Parathyroid adenoma (tissue), 2 donors: ENCODE measurements around the gene ETF1.

Experiments used
- H2AFZ ChIP-seq: fragments of 300-600 bp; sonication (generic); one replicate; pipeline ENCODE4 v1.7.0; 2017; ENCODE audit warnings: antibody characterized with exemption, mild to moderate bottlenecking
- H3K27ac ChIP-seq: fragments of 300-600 bp; sonication (generic); one replicate; pipeline ENCODE4 v1.7.0; 2017
- H3K27me3 ChIP-seq: fragments of 300-600 bp; sonication (generic); one replicate; pipeline ENCODE4 v1.7.0; 2017; ENCODE audit warnings: low read length; ENCODE audit not compliant: control insufficient read depth, insufficient read depth
- H3K36me3 ChIP-seq: fragments of 300-600 bp; sonication (generic); one replicate; pipeline ENCODE4 v1.7.0; 2017; ENCODE audit warnings: low read length; ENCODE audit not compliant: control insufficient read depth, insufficient read depth
- H3K4me1 ChIP-seq: fragments of 300-600 bp; sonication (generic); one replicate; pipeline ENCODE4 v1.7.0; 2017; ENCODE audit warnings: control low read depth
- H3K4me2 ChIP-seq: fragments of 300-600 bp; sonication (generic); one replicate; pipeline ENCODE4 v1.7.0; 2017; ENCODE audit warnings: low read length
- H3K4me3 ChIP-seq: fragments of 300-600 bp; sonication (generic); one replicate; pipeline ENCODE4 v1.7.0; 2017; ENCODE audit warnings: low read depth, low read length
- H3K79me2 ChIP-seq: fragments of 300-600 bp; sonication (generic); one replicate; pipeline ENCODE4 v1.7.0; 2017; ENCODE audit warnings: control low read depth
- H3K9ac ChIP-seq: fragments of 300-600 bp; sonication (generic); one replicate; pipeline ENCODE4 v1.7.0; 2017; ENCODE audit warnings: mild to moderate bottlenecking
- H3K9me3 ChIP-seq: fragments of 300-600 bp; sonication (generic); one replicate; pipeline ENCODE4 v1.7.0; 2017; ENCODE audit warnings: low read length; ENCODE audit not compliant: control insufficient read depth
- CTCF ChIP-seq: fragments of 300-600 bp; sonication (generic); IDR thresholded peaks from one replicate; pipeline ENCODE4 v1.7.0; 2017; ENCODE audit warnings: antibody characterized with exemption, mild to moderate bottlenecking
- donor health status: primary hyperparathyroidism.

Gene ETF1

GRCh38 chr5:138458384-138458783 is 84.7 kb downstream of the ETF1 start:
- Histone ChIP-seq H3K36me3 (no peaks in the 10 kb centered on the region), H3K79me2 (no peaks in the 10 kb centered on the region), H3K9me3 (no peaks in the 10 kb centered on the region), H2AFZ (no peak overlapping the region), H3K27me3 (no peaks in the 10 kb centered on the region), H3K27ac (no peak overlapping the region), H3K4me3 (no peak overlapping the region), H3K9ac (no peak overlapping the region), H3K4me1 (peaks cover 3% of the 10 kb centered on the region), H3K4me2 (no peak overlapping the region)
- no peak for TF ChIP-seq CTCF

GRCh38 chr5:138457531-138458275 is 85.3 kb downstream of the ETF1 start:
- Histone ChIP-seq H3K27me3 (no peaks in the 10 kb centered on the region), H3K9me3 (no peaks in the 10 kb centered on the region), H3K27ac (no peak overlapping the region), H3K4me3 (no peak overlapping the region), H3K4me1 (no peaks in the 10 kb centered on the region), H3K4me2 (no peak overlapping the region), H2AFZ (no peak overlapping the region), H3K9ac (no peak overlapping the region), H3K79me2 (no peaks in the 10 kb centered on the region), H3K36me3 (no peaks in the 10 kb centered on the region)
- TF ChIP-seq CTCF, result no peak
